Ovary (tissue), 9 donors: ENCODE data around the gene MOB1A. TPM values are rescaled to one million over a fixed set of nuclear protein-coding genes. Genes with fewer than 3 reads are reported as not detected.
"Not testable (repeated sequence)": the region's sequence is repeated elsewhere in the genome, so short reads cannot be mapped to it uniquely, and the experiment has no call there.

Experiments used
- DNase-seq, 5 donors: peaks; one replicate each; pipeline ENCODE4 v3.0.0-alpha.2; 2019 to 2020
- H3K27ac ChIP-seq, 2 donors: fragments of 200-600 bp; one replicate each; pipeline versions ENCODE4 v1.5.1 to v1.8.0; 2019 to 2022
- H3K27me3 ChIP-seq: fragments of 200-600 bp; one replicate; pipeline ENCODE4 v1.8.0; 2022
- H3K36me3 ChIP-seq: fragments of 200-600 bp; sonication (generic); one replicate; pipeline ENCODE4 v1.5.1; 2019
- H3K4me1 ChIP-seq: one replicate; pipeline ENCODE4 v1.8.1; 2013; ENCODE audit warnings: mild to moderate bottlenecking, moderate library complexity; ENCODE audit not compliant: insufficient read depth
- H3K4me3 ChIP-seq: fragments of 200-600 bp; sonication (generic); one replicate; pipeline ENCODE4 v1.5.1; 2017
- H3K9me3 ChIP-seq, 2 donors: fragments of 200-600 bp in 1 of 2; sonication (generic) in 1 of 2; one replicate each; pipeline versions ENCODE4 v1.5.1 to v1.8.1; 2013 to 2019; ENCODE audit warnings: mild to moderate bottlenecking in 1 of 2, moderate library complexity in 1 of 2
- CTCF ChIP-seq, 3 donors: fragments of 450-650 bp in 2 of 3; fragments of 200-600 bp in 1 of 3; IDR thresholded peaks; one replicate each; pipeline versions ENCODE4 v1.5.1 to v1.8.0; 2016 to 2022; ENCODE audit warnings: antibody characterized with exemption in 3 of 3, mild to moderate bottlenecking in 1 of 3
- EP300 ChIP-seq: sonication (generic); formaldehyde crosslinking; IDR thresholded peaks from one replicate; pipeline ENCODE4 v1.6.1; 2017; ENCODE audit warnings: antibody characterized with exemption
- POLR2A ChIP-seq: fragments of 450-650 bp; IDR thresholded peaks from one replicate; pipeline ENCODE4 v1.6.1; 2017; ENCODE audit warnings: antibody characterized with exemption, mild to moderate bottlenecking, moderate library complexity
- WGBS, 3 donors: extraction: QIAGEN DNeasy Blood & Tissue Kit in 1 of 3; methylation state at CpG; one replicate each; pipeline versions ENCODE4 v1.1.5 to v1.1.7; 2013 to 2017; 5-methylcytosine and 5-hydroxymethylcytosine counted together
- intact Hi-C, 4 donors: fragments of 100-400 bp; cut with DNase I; formaldehyde crosslinking; loops; one replicate each; pipeline versions ENCODE4 v1.11.0 to v1.15.1; 2022 to 2023
- polyA plus RNA-seq, 2 donors: library from polyadenylated mRNA; stranded (reverse); fragments of 200-250 nt in 1 of 2; fragments of 350-450 nt in 1 of 2; fragmentation: Illumina TruSeq in 1 of 2; extraction: RNeasy Lipid Tissue Mini Kit (QIAGEN cat#74804) in 1 of 2; gene quantifications; one replicate each; pipeline ENCODE4 v1.2.3, GENCODE V29; 2013 to 2014
- total RNA-seq, 7 donors: library from RNA; depleted of rRNA in 2 of 7; stranded (reverse); fragments of >200 nt in 2 of 7; fragmentation: NEBNext Ultra II Directional in 3 of 7; extraction: Animal tissue kit (Norgen Biotek cat#: 25700) in 3 of 7; gene quantifications; one replicate each; pipeline versions ENCODE4 v1.1.0 to v1.2.4, GENCODE V29; 2016 to 2023
- donor health status: DM: no; HTN: no; CAD: no; lungs with moderate emphysema.
- donor health status: DM: no; HTN: no; CAD: no.
- donor health status: Bipolar disorder and iron deficiency.
- donor health status: DM: yes; HTN: yes; CAD: no.
- donor health status: DM: no; HTN: no; CAD: no.
- donor health status: DM: yes; HTN: yes; CAD: no.

MOB1A gene
- total and polyA plus RNA-seq, 9 donors, result 31.6 to 122 (median 93.0) TPM

GRCh38 chr2:74188696-74189095 lies 10.0 kb upstream of the MOB1A start:
- no peaks in the 10 kb centered on the region for H3K9me3 ChIP-seq
- no peak overlapping the region for H3K4me3 ChIP-seq
- H3K36me3 ChIP-seq, result no peaks in the 10 kb centered on the region
- 87 to 90% (median 88%) methylated on average over 3 of the region's 3 CpGs for WGBS, 3 donors
- TF ChIP-seq EP300, result no peak
- no peak for TF ChIP-seq POLR2A
- TF ChIP-seq CTCF (IDR thresholded peaks at IDR 0.05), result no peak
- no peak for DNase-seq
- no peaks in the 10 kb centered on the region for H3K27me3 ChIP-seq
- no peaks in the 10 kb centered on the region for H3K4me1 ChIP-seq
- intact Hi-C loops, result no loop called here
- no peak overlapping the region for H3K27ac ChIP-seq

- no peak for DNase-seq
- intact Hi-C loops, result no loop called here
- no peaks in the 10 kb centered on the region for H3K9me3 ChIP-seq
- no peak for TF ChIP-seq CTCF (IDR thresholded peaks at IDR 0.05)
- TF ChIP-seq POLR2A, result no peak
- no peak for TF ChIP-seq EP300
- no peak overlapping the region for H3K27ac ChIP-seq
- H3K36me3 ChIP-seq, result no peaks in the 10 kb centered on the region
- WGBS, 3 donors, result 76 to 82% (median 81%) methylated on average over 6 of the region's 6 CpGs
- no peaks in the 10 kb centered on the region for H3K27me3 ChIP-seq
- no peaks in the 10 kb centered on the region for H3K4me1 ChIP-seq
- no peak overlapping the region for H3K4me3 ChIP-seq
Measured at GRCh38 chr2:74188018-74188601, 9.4 kb upstream of the MOB1A start.

GRCh38 chr2:74186706-74187105 lies 8.0 kb upstream of the MOB1A start:
- H3K9me3 ChIP-seq, H3K36me3 ChIP-seq, H3K27ac ChIP-seq, intact Hi-C loops, H3K27me3 ChIP-seq, DNase-seq, H3K4me3 ChIP-seq, H3K4me1 ChIP-seq: not testable (repeated sequence)
- 92 to 94% (median 94%) methylated on average over 15 of the region's 15 CpGs for WGBS, 3 donors

GRCh38 chr2:74186038-74186437 lies 7.4 kb upstream of the MOB1A start:
- H3K27me3 ChIP-seq, result no peaks in the 10 kb centered on the region
- no peak overlapping the region for H3K27ac ChIP-seq
- no peak overlapping the region for H3K4me3 ChIP-seq
- DNase-seq, result no peak
- H3K9me3 ChIP-seq, result no peaks in the 10 kb centered on the region
- H3K4me1 ChIP-seq, result no peaks in the 10 kb centered on the region
- H3K36me3 ChIP-seq, result no peaks in the 10 kb centered on the region
- no peak for TF ChIP-seq EP300
- no peak for TF ChIP-seq CTCF (IDR thresholded peaks at IDR 0.05)
- TF ChIP-seq POLR2A, result no peak
- intact Hi-C loops, result no loop called here
- WGBS, 3 donors, result 85 to 91% (median 87%) methylated on average over 9 of the region's 9 CpGs

GRCh38 chr2:74183878-74184277 lies 5.2 kb upstream of the MOB1A start:
- H3K4me3 ChIP-seq, result no peak overlapping the region
- intact Hi-C loops, result no loop called here
- H3K9me3 ChIP-seq, result no peaks in the 10 kb centered on the region
- H3K27ac ChIP-seq, result no peak overlapping the region
- DNase-seq, result no peak
- no peaks in the 10 kb centered on the region for H3K27me3 ChIP-seq
- H3K36me3 ChIP-seq, result no peaks in the 10 kb centered on the region
- TF ChIP-seq POLR2A (no peak), CTCF (IDR thresholded peaks at IDR 0.05) (no peak), EP300 (no peak)
- WGBS, 3 donors, result 76 to 89% (median 88%) methylated on average over 2 of the region's 2 CpGs
- H3K4me1 ChIP-seq, result peaks cover 3% of the 10 kb centered on the region
